HTERT RPE-1 (cell line): ENCODE measurements around the gene ATF2.

Experiments
- in situ Hi-C: fragments of 300-500 bp; cut with MboI; formaldehyde crosslinking; loops from 4 replicates; pipeline ENCODE4 v1.14.3; 2020; ENCODE audit warnings: low sequenced_read_pairs

ATF2 gene

DNA sequence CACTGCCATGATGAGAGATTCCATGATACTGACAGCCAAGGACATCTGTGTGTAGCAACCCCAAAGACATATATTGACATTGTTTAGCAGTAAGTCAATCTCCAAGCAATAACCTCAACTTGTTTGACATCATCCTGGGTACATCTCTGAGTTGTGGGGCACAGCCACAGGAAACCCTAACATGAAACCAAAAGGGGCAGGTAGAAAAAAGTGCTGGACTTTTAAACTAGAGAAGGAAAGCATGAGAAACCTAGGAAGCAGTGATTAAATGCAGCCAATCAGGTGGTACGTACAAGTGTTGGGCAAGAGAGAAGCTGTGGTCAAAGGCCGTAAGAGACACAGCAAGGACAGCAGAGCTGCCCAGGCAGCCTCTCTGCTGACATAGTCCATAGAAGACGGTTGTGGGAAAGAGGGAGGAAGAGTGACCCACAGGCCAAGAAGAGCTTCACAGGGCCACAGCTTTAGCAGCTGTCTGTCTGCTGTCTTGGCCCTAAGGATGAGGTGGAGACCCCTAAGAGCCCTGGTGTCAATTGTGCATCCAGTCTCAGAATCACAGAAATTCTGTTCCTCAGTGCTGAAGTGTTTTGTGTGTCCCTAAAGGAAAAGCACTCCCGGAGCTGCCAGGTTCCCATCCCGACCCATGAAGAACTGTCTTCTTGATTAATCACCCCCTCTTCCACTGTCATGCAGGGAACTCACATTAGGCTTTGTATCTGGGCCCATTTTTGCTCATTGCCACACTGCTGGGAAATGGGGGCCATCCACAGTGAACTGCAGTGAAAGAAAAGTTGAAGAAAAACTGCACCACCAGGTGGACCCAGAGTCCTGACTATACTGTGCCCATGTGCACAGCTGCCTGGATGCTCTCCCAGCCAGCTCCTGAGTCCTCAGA is 137.4 kb downstream of the ATF2 start:
- in situ Hi-C loops: no loop called here

GRCh38 chr2:175027755-175028154 is 140.2 kb downstream of the ATF2 start:
- in situ Hi-C loops: no loop called here

- in situ Hi-C loops: no loop called here
Observed at GRCh38 chr2:175026385-175026784, 141.6 kb downstream of the ATF2 start.

GRCh38 chr2:175025946-175026345 is 142.1 kb downstream of the ATF2 start:
- in situ Hi-C loops: no loop called here

DNA sequence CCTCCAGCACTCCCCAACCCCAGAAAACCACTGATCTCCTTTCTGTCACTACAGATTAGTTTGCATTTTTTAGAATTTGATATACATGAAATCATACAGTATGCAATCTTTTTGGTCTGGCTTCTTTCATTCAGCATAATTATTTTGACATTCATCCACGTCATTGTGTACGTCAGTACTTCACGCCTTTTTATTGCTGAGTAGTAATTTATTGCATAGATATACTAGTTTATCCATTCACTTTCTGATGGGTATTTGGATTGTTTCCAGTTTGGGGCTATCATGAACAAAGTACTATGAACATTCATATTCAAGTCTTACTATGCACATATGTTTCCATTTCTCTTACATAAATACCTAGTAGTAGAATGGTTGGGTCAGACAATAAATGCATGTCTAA is 142.8 kb downstream of the ATF2 start:
- in situ Hi-C loops: no loop called here

DNA sequence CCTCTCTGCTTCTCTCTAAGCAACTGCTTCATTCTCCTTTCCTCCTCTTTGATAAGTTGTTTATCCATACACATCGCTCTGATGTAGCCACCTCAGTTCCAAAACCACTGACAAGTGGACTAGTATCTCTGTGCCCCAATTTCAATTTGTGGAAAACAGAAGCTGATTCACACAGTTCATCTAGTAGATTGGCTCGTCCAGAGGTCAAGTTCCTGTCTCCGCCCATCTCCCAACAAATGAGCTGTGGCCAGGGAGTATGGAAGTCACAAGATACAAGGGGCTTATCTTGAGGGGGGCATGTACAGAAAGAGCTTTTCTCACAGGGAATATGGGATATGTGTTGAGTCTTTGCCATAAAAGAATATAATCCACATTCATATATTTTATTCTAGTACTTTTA is 145.1 kb downstream of the ATF2 start:
- in situ Hi-C loops: no loop called here
